Activated CD8-positive, alpha-beta memory T cell treated with anti-CD3 and anti-CD28 coated beads, Interleukin-2, amount 50 U/mL, for 24 hours (primary cell): Measurements from ENCODE around the gene BUB1.
"Not testable (repeated sequence)": the region's sequence is repeated elsewhere in the genome, so short reads cannot be mapped to it uniquely, and the experiment has no call there.

Source experiments
- DNase-seq: peaks from one replicate; pipeline ENCODE4 v3.0.0-alpha.2; 2020; ENCODE audit errors: extremely low read depth

BUB1 gene

GRCh38 chr2:110655701-110656100, 22.2 kb downstream of the BUB1 start:
- no peak for DNase-seq

- DNase-seq = no peak
These were observed 24.0 kb downstream of the BUB1 start for GRCh38 chr2:110653861-110654260.

- DNase-seq = no peak
These were observed 27.5 kb downstream of the BUB1 start for GRCh38 chr2:110650346-110650745.

GRCh38 chr2:110647777-110648176, 30.1 kb downstream of the BUB1 start:
- DNase-seq = no peak

GRCh38 chr2:110645616-110646015, 32.2 kb downstream of the BUB1 start:
- no peak for DNase-seq

GRCh38 chr2:110644357-110644756, 33.5 kb downstream of the BUB1 start:
- no peak for DNase-seq

GRCh38 chr2:110642360-110642759, 35.5 kb downstream of the BUB1 start:
- DNase-seq = no peak

GRCh38 chr2:110639972-110640371, 37.9 kb downstream of the BUB1 start:
- DNase-seq = no peak

GRCh38 chr2:110638952-110639695, 38.7 kb downstream of the BUB1 start:
- DNase-seq = no peak

- no peak for DNase-seq
These were observed 39.9 kb downstream of the BUB1 start for GRCh38 chr2:110638004-110638403.

- DNase-seq = no peak
These were observed 40.8 kb downstream of the BUB1 start for GRCh38 chr2:110637093-110637492.

- DNase-seq = not testable (repeated sequence)
These were observed 41.8 kb downstream of the BUB1 start for GRCh38 chr2:110635949-110636628.

- DNase-seq = not testable (repeated sequence)
These were observed 50.5 kb downstream of the BUB1 start for GRCh38 chr2:110627348-110627747.

GRCh38 chr2:110619326-110619939, 58.4 kb downstream of the BUB1 start:
- DNase-seq = not testable (repeated sequence)

GRCh38 chr2:110613927-110614326, 63.9 kb downstream of the BUB1 start:
- DNase-seq = not testable (repeated sequence)

GRCh38 chr2:110610613-110611250, 67.1 kb downstream of the BUB1 start:
- DNase-seq = not testable (repeated sequence)

- not testable (repeated sequence) for DNase-seq
These were observed 67.8 kb downstream of the BUB1 start for GRCh38 chr2:110609843-110610612.

GRCh38 chr2:110608788-110609502, 68.9 kb downstream of the BUB1 start:
- DNase-seq = not testable (repeated sequence)

- DNase-seq = not testable (repeated sequence)
These were observed 72.8 kb downstream of the BUB1 start for GRCh38 chr2:110605057-110605456.

GRCh38 chr2:110603917-110604591, 73.8 kb downstream of the BUB1 start:
- DNase-seq = not testable (repeated sequence)
